Measurements from ENCODE around the gene LDLRAD1. TPM values are rescaled to one million over a fixed set of nuclear protein-coding genes. Genes with fewer than 3 reads are reported as not detected.

Gene LDLRAD1
- total and polyA plus RNA-seq, 2 donors (not counting 3 experiments of a cell fraction or from before 2014, with no cell fraction given), result not detected

DNA sequence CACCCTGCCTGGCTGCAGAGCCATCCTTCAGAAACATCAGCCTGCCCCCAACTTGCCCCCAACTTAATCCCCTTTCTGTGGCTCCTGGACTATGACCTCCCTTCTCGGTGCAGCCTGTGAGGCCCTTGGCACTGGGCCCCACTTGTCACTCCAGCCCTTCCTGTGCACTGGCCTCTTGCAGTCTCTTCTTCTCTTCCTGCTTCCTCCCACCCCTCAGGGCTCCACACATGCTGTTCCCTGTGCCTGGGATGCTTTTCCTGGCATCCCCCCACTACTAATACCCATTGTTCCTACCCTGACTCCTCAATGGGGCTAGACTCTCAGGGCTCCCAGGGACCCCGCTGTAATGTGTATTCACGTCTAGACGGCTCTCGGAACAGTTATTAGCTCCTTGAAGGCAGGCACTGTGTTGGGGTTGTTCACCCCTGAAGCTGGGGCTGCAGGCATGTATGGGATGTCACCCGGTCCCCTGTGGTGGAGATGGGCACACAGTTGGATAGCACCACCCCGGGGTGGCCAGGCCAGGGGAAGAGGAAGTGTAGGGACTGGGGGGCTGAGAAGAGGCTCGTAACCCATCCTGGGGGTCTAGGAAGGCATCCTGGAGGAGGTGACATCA lies 4.5 kb downstream of the LDLRAD1 start:
- TF ChIP-seq, protein P1, sequence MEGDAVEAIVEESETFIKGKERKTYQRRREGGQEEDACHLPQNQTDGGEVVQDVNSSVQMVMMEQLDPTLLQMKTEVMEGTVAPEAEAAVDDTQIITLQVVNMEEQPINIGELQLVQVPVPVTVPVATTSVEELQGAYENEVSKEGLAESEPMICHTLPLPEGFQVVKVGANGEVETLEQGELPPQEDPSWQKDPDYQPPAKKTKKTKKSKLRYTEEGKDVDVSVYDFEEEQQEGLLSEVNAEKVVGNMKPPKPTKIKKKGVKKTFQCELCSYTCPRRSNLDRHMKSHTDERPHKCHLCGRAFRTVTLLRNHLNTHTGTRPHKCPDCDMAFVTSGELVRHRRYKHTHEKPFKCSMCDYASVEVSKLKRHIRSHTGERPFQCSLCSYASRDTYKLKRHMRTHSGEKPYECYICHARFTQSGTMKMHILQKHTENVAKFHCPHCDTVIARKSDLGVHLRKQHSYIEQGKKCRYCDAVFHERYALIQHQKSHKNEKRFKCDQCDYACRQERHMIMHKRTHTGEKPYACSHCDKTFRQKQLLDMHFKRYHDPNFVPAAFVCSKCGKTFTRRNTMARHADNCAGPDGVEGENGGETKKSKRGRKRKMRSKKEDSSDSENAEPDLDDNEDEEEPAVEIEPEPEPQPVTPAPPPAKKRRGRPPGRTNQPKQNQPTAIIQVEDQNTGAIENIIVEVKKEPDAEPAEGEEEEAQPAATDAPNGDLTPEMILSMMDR (IDR thresholded peaks at IDR 0.05; ENCODE audit: extremely low read depth in 1 of 2, insufficient read depth in 1 of 2, low read depth in 1 of 2, low read length in 2 of 2), result no peak
- TF ChIP-seq MYC (IDR thresholded peaks at IDR 0.05; ENCODE audit: low read depth, low read length) (no peak), JUN (IDR thresholded peaks at IDR 0.05; ENCODE audit: borderline replicate concordance, insufficient read depth, insufficient read length, low read depth) (no peak), POLR2A (IDR thresholded peaks at IDR 0.05; ENCODE audit: low read depth, low read length) (no peak), GATA2 (IDR thresholded peaks at IDR 0.05; ENCODE audit: insufficient read depth, insufficient read length, low read depth, low read length) (no peak), EZH2 (IDR thresholded peaks at IDR 0.05; ENCODE audit: borderline replicate concordance, low read depth, low read length, severe bottlenecking) (no peak), POLR2AphosphoS5 (IDR thresholded peaks at IDR 0.05; ENCODE audit: insufficient read depth, low read depth, low read length) (no peak), FOS (IDR thresholded peaks at IDR 0.05; ENCODE audit: borderline replicate concordance, insufficient read depth, low read length) (no peak)
- TF ChIP-seq, protein P2, sequence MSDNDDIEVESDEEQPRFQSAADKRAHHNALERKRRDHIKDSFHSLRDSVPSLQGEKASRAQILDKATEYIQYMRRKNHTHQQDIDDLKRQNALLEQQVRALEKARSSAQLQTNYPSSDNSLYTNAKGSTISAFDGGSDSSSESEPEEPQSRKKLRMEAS (IDR thresholded peaks at IDR 0.05; ENCODE audit: insufficient read depth, insufficient read length), result no peak

More for the DNA sequence above, 4.5 kb downstream of the LDLRAD1 start:
- Histone ChIP-seq H4K20me1 (replicated peaks; ENCODE audit: control insufficient read depth, extremely low read depth, insufficient read depth, low read length) (no peaks in the 10 kb centered on the region), H3K9me3 (replicated peaks; ENCODE audit: control insufficient read depth, insufficient read depth, low read length) (no peaks in the 10 kb centered on the region), H3K27ac (ENCODE audit: insufficient read depth, low read depth, low read length) (no peak overlapping the region), H3K9ac (replicated peaks; ENCODE audit: extremely low read depth, insufficient read depth, low read length) (no peak overlapping the region), H3K27me3 (ENCODE audit: control insufficient read depth in 2 of 2, insufficient read depth in 2 of 2, low read length in 2 of 2) (peaks cover 0 to 6% of the 10 kb centered on the region in 2 experiments), H2AFZ (ENCODE audit: low read depth, low read length) (no peak overlapping the region), H3K4me3 (replicated peaks in 1 of 3; ENCODE audit: insufficient read depth in 1 of 3, low read depth in 1 of 3, low read length in 3 of 3) (no peak overlapping the region), H3K9me1 (replicated peaks; ENCODE audit: control insufficient read depth, extremely low read depth, insufficient read depth, low read length) (no peaks in the 10 kb centered on the region), H3K4me2 (ENCODE audit: insufficient read depth, low read length) (no peak overlapping the region), H3K36me3 (ENCODE audit: control insufficient read depth in 2 of 2, extremely low read depth in 1 of 2, insufficient read depth in 2 of 2, low read length in 2 of 2) (no peaks in the 10 kb centered on the region), H3K79me2 (ENCODE audit: control insufficient read depth, insufficient read depth, low read length) (no peaks in the 10 kb centered on the region), H3K4me1 (ENCODE audit: control insufficient read depth, extremely low read depth, insufficient read depth, low read length) (no peaks in the 10 kb centered on the region)
- BruUV-seq (replicated peaks), result no TSS peak
- intact Hi-C loops (cut with micrococcal nuclease), result no loop called here
- DNase-seq (ENCODE audit: low read depth, low spot score) (no peak), FAIRE-seq (no peak)
- POLR2A ChIA-PET, result no interaction called here
- dilution Hi-C loops (cut with MboI; ENCODE audit: extremely low pct_ligation_motif_present, low sequenced_read_pairs), result no loop called here
- CTCF ChIA-PET, result no interaction called here

All from endothelial cell of umbilical vein (primary cell).